Smooth muscle cell (in vitro differentiated cells): ENCODE measurements around the gene IMP3. TPM values are rescaled to one million over a fixed set of nuclear protein-coding genes. Genes with fewer than 3 reads are reported as not detected.
A peak's percentile ranks its signal among the peaks of the same experiment; 100 is the strongest.

Source experiments
- DNase-seq: peaks from one replicate; lab custom pipeline; 2025; ENCODE audit not compliant: unreplicated experiment; lab: John Stamatoyannopoulos, UW
- H2AFZ ChIP-seq: fragments of 200-600 bp; sonication (generic); 2 replicates; pipeline ENCODE4 v1.6.0; 2016; ENCODE audit warnings: antibody characterized with exemption, low read depth, mild to moderate bottlenecking
- H3F3A ChIP-seq: fragments of 200-600 bp; sonication (generic); 2 replicates; pipeline ENCODE4 v1.6.0; 2017; ENCODE audit warnings: antibody characterized with exemption, low read depth
- H3K27ac ChIP-seq: fragments of 200-600 bp; sonication (generic); 2 replicates; pipeline ENCODE4 v1.5.1; 2016; ENCODE audit warnings: low read depth, mild to moderate bottlenecking
- H3K27me3 ChIP-seq: fragments of 200-600 bp; sonication (generic); 2 replicates; pipeline ENCODE4 v1.6.1; 2016; ENCODE audit warnings: low read depth, mild to moderate bottlenecking
- H3K36me3 ChIP-seq: fragments of 200-600 bp; sonication (generic); 2 replicates; pipeline ENCODE4 v1.5.1; 2016; ENCODE audit warnings: low read depth
- H3K4me1 ChIP-seq: fragments of 200-600 bp; sonication (generic); 2 replicates; pipeline ENCODE4 v1.5.1; 2016; ENCODE audit warnings: low read depth
- H3K4me2 ChIP-seq: fragments of 200-600 bp; sonication (generic); 2 replicates; pipeline ENCODE4 v1.6.0; 2016; ENCODE audit warnings: mild to moderate bottlenecking
- H3K4me3 ChIP-seq: fragments of 200-600 bp; sonication (generic); 2 replicates; pipeline ENCODE4 v1.5.1; 2016; ENCODE audit warnings: mild to moderate bottlenecking
- H3K79me2 ChIP-seq: fragments of 200-600 bp; sonication (generic); 2 replicates; pipeline ENCODE4 v1.6.0; 2016; ENCODE audit warnings: low read depth, mild to moderate bottlenecking
- H3K9ac ChIP-seq: fragments of 200-600 bp; sonication (generic); 2 replicates; pipeline ENCODE4 v1.6.0; 2016; ENCODE audit warnings: low read depth
- H3K9me3 ChIP-seq: fragments of 200-600 bp; sonication (generic); replicated peaks from 2 replicates; pipeline ENCODE4 v1.5.1; 2016; ENCODE audit warnings: low read depth
- H4K20me1 ChIP-seq: fragments of 200-600 bp; sonication (generic); 2 replicates; pipeline ENCODE4 v1.6.0; 2016; ENCODE audit warnings: low read depth
- WGBS: methylation state at CpG from one replicate; pipeline ENCODE4 v1.1.7; 2016; ENCODE audit warnings: low lambda C conversion rate; 5-methylcytosine and 5-hydroxymethylcytosine counted together
- polyA plus RNA-seq: library from polyadenylated mRNA; unstranded; fragments of >200 nt; fragmentation: Nextera tagmentation; extraction: Ambion mirVana; gene quantifications from 2 replicates; pipeline ENCODE4 v1.2.1, GENCODE V29; 2016
- total RNA-seq: library from RNA; depleted of rRNA; stranded (reverse); fragments of >200 nt; gene quantifications from 2 replicates; pipeline ENCODE4 v1.2.3, GENCODE V29; 2014
- TF ChIP-seq, protein P1 (sequence below): fragments of 200-600 bp; sonication (generic); IDR thresholded peaks from 2 replicates; pipeline ENCODE4 v1.5.1; 2017; ENCODE audit warnings: borderline replicate concordance, mild to moderate bottlenecking, antibody characterized with exemption; ENCODE audit not compliant: insufficient read depth, poor library complexity, severe bottlenecking

The IMP3 gene
- total and polyA plus RNA-seq, 2 experiments from 2014 or later: 54.1 to 56.7 TPM

DNA sequence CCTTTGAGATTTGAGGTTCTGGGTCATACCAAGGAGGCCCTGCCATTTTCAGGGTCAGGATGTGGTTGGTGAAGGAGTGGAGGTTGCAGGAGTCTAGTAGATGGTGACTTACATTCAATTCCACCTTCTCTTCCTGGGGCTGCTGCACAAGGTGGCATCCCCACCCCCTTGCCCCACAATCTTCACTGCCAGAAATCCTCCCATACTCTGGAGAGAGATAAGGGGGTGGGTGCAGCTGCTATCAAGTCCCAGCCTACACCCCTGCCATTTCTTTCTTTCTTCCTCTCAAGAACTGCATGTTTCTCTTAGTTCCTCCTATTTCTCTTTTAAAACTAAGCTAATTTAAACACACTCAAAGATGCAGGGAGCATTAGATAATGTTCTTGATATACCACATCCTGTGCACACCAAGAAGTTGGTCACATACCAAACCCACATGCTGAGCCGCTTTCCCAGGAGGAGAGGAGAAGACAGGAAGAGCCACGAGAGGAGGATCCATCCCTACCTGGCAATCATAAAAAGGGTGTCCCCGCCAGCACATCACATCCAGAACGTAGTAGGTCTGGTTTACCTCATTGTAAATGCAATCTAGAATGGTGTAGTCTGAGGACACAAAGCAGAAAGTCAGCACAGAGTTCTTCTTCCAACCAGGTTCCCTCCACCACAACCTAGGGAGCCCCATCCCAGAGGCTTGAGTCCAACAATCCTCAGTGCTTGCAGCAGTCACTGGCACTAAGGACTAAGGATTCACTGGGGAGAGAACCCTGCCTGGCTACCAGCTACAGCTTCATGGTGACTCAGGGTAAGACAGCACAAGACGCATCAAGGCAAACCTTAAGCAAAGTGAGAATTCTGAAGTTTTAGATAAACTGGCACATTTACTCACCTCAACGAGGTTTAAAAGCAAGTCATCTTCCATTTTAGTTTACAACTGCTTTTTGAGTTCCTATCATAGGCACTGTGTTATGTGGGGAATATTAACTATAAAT is 33.0 kb downstream of the IMP3 start:
- Histone ChIP-seq H3F3A (no peaks in the 10 kb centered on the region), H3K27me3 (no peaks in the 10 kb centered on the region), H3K4me3 (no peak overlapping the region), H3K9me3 (no peaks in the 10 kb centered on the region), H3K79me2 (no peaks in the 10 kb centered on the region), H3K4me1 (no peaks in the 10 kb centered on the region), H4K20me1 (no peaks in the 10 kb centered on the region), H3K27ac (no peak overlapping the region), H2AFZ (no peak overlapping the region), H3K9ac (no peak overlapping the region), H3K36me3 (peaks cover 6% of the 10 kb centered on the region), H3K4me2 (no peak overlapping the region)
- no peak for DNase-seq
- TF ChIP-seq, protein P1, sequence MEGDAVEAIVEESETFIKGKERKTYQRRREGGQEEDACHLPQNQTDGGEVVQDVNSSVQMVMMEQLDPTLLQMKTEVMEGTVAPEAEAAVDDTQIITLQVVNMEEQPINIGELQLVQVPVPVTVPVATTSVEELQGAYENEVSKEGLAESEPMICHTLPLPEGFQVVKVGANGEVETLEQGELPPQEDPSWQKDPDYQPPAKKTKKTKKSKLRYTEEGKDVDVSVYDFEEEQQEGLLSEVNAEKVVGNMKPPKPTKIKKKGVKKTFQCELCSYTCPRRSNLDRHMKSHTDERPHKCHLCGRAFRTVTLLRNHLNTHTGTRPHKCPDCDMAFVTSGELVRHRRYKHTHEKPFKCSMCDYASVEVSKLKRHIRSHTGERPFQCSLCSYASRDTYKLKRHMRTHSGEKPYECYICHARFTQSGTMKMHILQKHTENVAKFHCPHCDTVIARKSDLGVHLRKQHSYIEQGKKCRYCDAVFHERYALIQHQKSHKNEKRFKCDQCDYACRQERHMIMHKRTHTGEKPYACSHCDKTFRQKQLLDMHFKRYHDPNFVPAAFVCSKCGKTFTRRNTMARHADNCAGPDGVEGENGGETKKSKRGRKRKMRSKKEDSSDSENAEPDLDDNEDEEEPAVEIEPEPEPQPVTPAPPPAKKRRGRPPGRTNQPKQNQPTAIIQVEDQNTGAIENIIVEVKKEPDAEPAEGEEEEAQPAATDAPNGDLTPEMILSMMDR: no peak
- 89% methylated on average over 6 of the region's 6 CpGs for WGBS

DNA sequence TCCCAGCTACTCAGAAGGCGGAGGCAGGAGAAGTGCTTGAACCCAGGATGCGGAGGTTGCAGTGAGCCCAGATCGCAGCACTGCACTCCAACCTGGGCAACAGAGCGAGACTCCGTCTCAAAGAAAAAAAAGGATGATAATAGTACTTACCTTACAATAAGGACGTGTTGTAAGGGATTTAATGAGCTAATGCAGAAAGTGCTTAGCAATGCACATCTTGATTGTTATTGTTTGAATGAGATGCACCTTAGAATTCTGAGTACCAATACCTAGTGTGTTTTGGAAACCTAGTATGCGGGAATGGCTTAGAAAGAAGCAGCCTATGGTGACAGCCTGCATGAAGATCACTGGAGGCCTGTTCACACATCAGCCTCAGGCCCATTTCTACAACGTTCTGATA is 34.0 kb downstream of the IMP3 start:
- Histone ChIP-seq H3K9ac (no peak overlapping the region), H3K4me2 (no peak overlapping the region), H3K27me3 (no peaks in the 10 kb centered on the region), H3K4me1 (no peaks in the 10 kb centered on the region), H3F3A (no peaks in the 10 kb centered on the region), H3K79me2 (no peaks in the 10 kb centered on the region), H3K9me3 (no peaks in the 10 kb centered on the region), H2AFZ (no peak overlapping the region), H3K36me3 (peaks cover 6% of the 10 kb centered on the region), H3K4me3 (no peak overlapping the region), H3K27ac (no peak overlapping the region), H4K20me1 (no peaks in the 10 kb centered on the region)
- no peak for DNase-seq
- WGBS: 94% methylated on average over 8 of the region's 8 CpGs
- TF ChIP-seq, protein P1: no peak

DNA sequence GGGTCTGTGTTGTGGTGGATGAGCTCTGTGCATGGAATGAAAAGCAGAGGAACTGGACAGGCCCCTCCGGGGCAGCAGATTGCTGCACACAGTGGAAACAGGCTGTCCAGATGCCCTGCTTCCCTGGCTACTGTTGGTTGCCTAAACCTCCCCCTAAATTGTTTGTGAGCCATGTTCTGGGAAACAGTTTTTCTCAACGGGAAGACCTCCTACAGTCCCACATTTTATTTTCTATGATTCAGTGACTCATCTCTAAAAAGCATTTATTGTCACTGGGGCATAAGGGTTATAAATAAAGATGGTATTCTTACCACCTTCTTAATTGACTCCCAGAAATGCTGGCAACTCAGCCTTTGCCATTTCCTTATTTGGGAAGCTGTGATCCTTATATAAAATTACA is 40.6 kb downstream of the IMP3 start:
- Histone ChIP-seq H3K4me2 (no peak overlapping the region), H3K27ac (peak overlapping the region; percentile 37), H3F3A (no peaks in the 10 kb centered on the region), H3K79me2 (no peaks in the 10 kb centered on the region), H3K9me3 (no peaks in the 10 kb centered on the region), H3K4me1 (no peaks in the 10 kb centered on the region), H3K9ac (no peak overlapping the region), H2AFZ (no peak overlapping the region), H3K4me3 (no peak overlapping the region), H4K20me1 (no peaks in the 10 kb centered on the region), H3K27me3 (no peaks in the 10 kb centered on the region), H3K36me3 (peaks cover 3% of the 10 kb centered on the region)
- DNase-seq: no peak
- TF ChIP-seq, protein P1: no peak
- 60% methylated on average over 2 of the region's 2 CpGs for WGBS
